GM10266 (cell line): ENCODE results near the gene GNA12.
A peak's percentile ranks its signal among the peaks of the same experiment; 100 is the strongest.

Source experiments
- DNase-seq: peaks from one replicate; pipeline ENCODE4 v3.0.0; 2012; ENCODE audit errors: extremely low spot score
- CTCF ChIP-seq: IDR thresholded peaks from 2 replicates; pipeline ENCODE4 v1.5.1; 2012; ENCODE audit warnings: mild to moderate bottlenecking, low read depth; ENCODE audit not compliant: control insufficient read depth, insufficient read depth; ENCODE audit errors: missing control alignments

GNA12 gene

GRCh38 chr7:2691011-2691707 is 152.9 kb downstream of the GNA12 start:
- no peak for DNase-seq
- no peak for TF ChIP-seq CTCF

GRCh38 chr7:2689951-2690705 is 154.0 kb downstream of the GNA12 start:
- TF ChIP-seq CTCF, result no peak
- DNase-seq, result no peak

- no peak for TF ChIP-seq CTCF
- no peak for DNase-seq
These were observed 154.7 kb downstream of the GNA12 start for GRCh38 chr7:2689343-2689847.

- peak; percentile 82 for DNase-seq
- TF ChIP-seq CTCF, result no peak
These were observed 155.4 kb downstream of the GNA12 start for GRCh38 chr7:2688409-2689342.

- DNase-seq, result no peak
- no peak for TF ChIP-seq CTCF
These were observed 156.2 kb downstream of the GNA12 start, which contains the start of gene AMZ1 for GRCh38 chr7:2687881-2688318. TSS of gene AMZ1 (plus strand) at chr7:2688202. CDS start at chr7:2700452, 12,250 bp downstream.

- no peak for TF ChIP-seq CTCF
- no peak for DNase-seq
These were observed 156.7 kb downstream of the GNA12 start for GRCh38 chr7:2687338-2687869.
